Mucosa of gallbladder (tissue), 1 donor: Measurements from ENCODE around the gene HSPB8. TPM values are rescaled to one million over a fixed set of nuclear protein-coding genes. Genes with fewer than 3 reads are reported as not detected.

Experiments
- total RNA-seq: library from RNA; stranded (reverse); gene quantifications from one replicate; pipeline ENCODE4 v1.2.1, GENCODE V29; 2021
- donor health status: DM: no; HTN: no; CAD: no.

HSPB8 gene
- total RNA-seq, 1 donor from 2014 or later = 58.1 TPM

Other genes with a start within 250 kb of the HSPB8 start
- 0.03 TPM for gene SRRM4, start 197.4 kb upstream of the HSPB8 start, total RNA-seq
- not detected for gene CCDC60, start 155.8 kb downstream of the HSPB8 start, total RNA-seq